ENCODE measurements around the gene FLRT1. TPM values are rescaled to one million over a fixed set of nuclear protein-coding genes. Genes with fewer than 3 reads are reported as not detected.
A peak's percentile ranks its signal among the peaks of the same experiment; 100 is the strongest.

The FLRT1 gene
- total RNA-seq, 2 experiments from 2014 or later, result not detected

- H3K4me3 Mint-ChIP-seq, result no peak overlapping the region
- DNase-seq (peak; percentile 24), ATAC-seq (no peak)
- H3K27me3 Mint-ChIP-seq, result peaks cover 42% of the 10 kb centered on the region
- H3K4me1 Mint-ChIP-seq (ENCODE audit: low read depth), result peaks cover 5% of the 10 kb centered on the region
- no peak overlapping the region for H3K27ac Mint-ChIP-seq
- POLR2A ChIA-PET, result no interaction called here
- CTCF ChIA-PET, result interaction anchor here (1.4 to 2.3 kb wide), 2 partner anchors 10 to 36 kb away, joined by 3 to 18 read pairs; no protein-coding TSS in a partner anchor
- intact Hi-C loops (cut with micrococcal nuclease), result no loop called here
- H3K36me3 Mint-ChIP-seq (ENCODE audit: low read depth), result no peaks in the 10 kb centered on the region
- H3K9me3 Mint-ChIP-seq, result no peaks in the 10 kb centered on the region
- no peak for TF ChIP-seq CTCF (IDR thresholded peaks at IDR 0.05)
These were observed 1.4 kb downstream of the FLRT1 start for GRCh38 chr11:64037027-64037634.

- ATAC-seq (no peak), DNase-seq (no peak)
- POLR2A ChIA-PET, result interaction anchor here (0.7 kb wide), 1 partner anchor 36 kb away, joined by 3 read pairs; no protein-coding TSS in a partner anchor
- TF ChIP-seq CTCF (IDR thresholded peaks at IDR 0.05), result no peak
- intact Hi-C loops (cut with micrococcal nuclease), result no loop called here
- Mint-ChIP-seq H3K27me3 (peaks cover 37% of the 10 kb centered on the region), H3K36me3 (ENCODE audit: low read depth) (no peaks in the 10 kb centered on the region), H3K27ac (no peak overlapping the region), H3K4me1 (ENCODE audit: low read depth) (peaks cover 5% of the 10 kb centered on the region), H3K9me3 (no peaks in the 10 kb centered on the region), H3K4me3 (no peak overlapping the region)
- CTCF ChIA-PET, result no interaction called here
These were observed 2.8 kb downstream of the FLRT1 start for GRCh38 chr11:64038500-64038899.

GRCh38 chr11:64039012-64039665 is 3.4 kb downstream of the FLRT1 start:
- Mint-ChIP-seq H3K9me3 (no peaks in the 10 kb centered on the region), H3K4me1 (ENCODE audit: low read depth) (peaks cover 5% of the 10 kb centered on the region), H3K27ac (no peak overlapping the region), H3K36me3 (ENCODE audit: low read depth) (no peaks in the 10 kb centered on the region), H3K27me3 (peaks cover 32% of the 10 kb centered on the region), H3K4me3 (no peak overlapping the region)
- intact Hi-C loops (cut with micrococcal nuclease), result no loop called here
- CTCF ChIA-PET, result no interaction called here
- ATAC-seq (no peak), DNase-seq (no peak)
- POLR2A ChIA-PET, result no interaction called here
- TF ChIP-seq CTCF (IDR thresholded peaks at IDR 0.05), result no peak

GRCh38 chr11:64040684-64041322 is 5.1 kb downstream of the FLRT1 start:
- Mint-ChIP-seq H3K4me3 (no peak overlapping the region), H3K27ac (no peak overlapping the region), H3K27me3 (peaks cover 21% of the 10 kb centered on the region), H3K36me3 (ENCODE audit: low read depth) (no peaks in the 10 kb centered on the region), H3K4me1 (ENCODE audit: low read depth) (no peaks in the 10 kb centered on the region), H3K9me3 (no peaks in the 10 kb centered on the region)
- ChIA-PET POLR2A (interaction anchor here (0.8 to 1.0 kb wide), 2 partner anchors 8 to 38 kb away, joined by 3 to 4 read pairs; no protein-coding TSS in a partner anchor), CTCF (no interaction called here)
- no peak for TF ChIP-seq CTCF (IDR thresholded peaks at IDR 0.05)
- no peak for ATAC-seq
- intact Hi-C loops (cut with micrococcal nuclease), result no loop called here
- no peak for DNase-seq

GRCh38 chr11:64041846-64042245 is 6.1 kb downstream of the FLRT1 start:
- ChIA-PET CTCF (no interaction called here), POLR2A (no interaction called here)
- Mint-ChIP-seq H3K27me3 (peaks cover 21% of the 10 kb centered on the region), H3K4me3 (no peak overlapping the region), H3K27ac (no peak overlapping the region), H3K4me1 (ENCODE audit: low read depth) (no peaks in the 10 kb centered on the region), H3K9me3 (no peaks in the 10 kb centered on the region), H3K36me3 (ENCODE audit: low read depth) (no peaks in the 10 kb centered on the region)
- intact Hi-C loops (cut with micrococcal nuclease), result no loop called here
- ATAC-seq (no peak), DNase-seq (no peak)
- TF ChIP-seq CTCF (IDR thresholded peaks at IDR 0.05), result no peak
